AG04450 (cell line): ENCODE results near the gene THUMPD2. TPM values are rescaled to one million over a fixed set of nuclear protein-coding genes. Genes with fewer than 3 reads are reported as not detected.

Source experiments
- CTCF ChIA-PET: fragments of 300-600, 350-600 bp; formaldehyde crosslinking; extraction: SDS; loops from one replicate; lab custom pipeline; 2022; ENCODE audit warnings: antibody characterized with exemption, inconsistent platforms; lab: Charles Lee
- POLR2A ChIA-PET: fragments of 350-600 bp; formaldehyde crosslinking; extraction: SDS; loops from one replicate; lab custom pipeline; 2021; ENCODE audit warnings: antibody characterized with exemption, inconsistent platforms; lab: Yijun Ruan, JAX
- DNase-seq: peaks from one replicate; pipeline ENCODE4 v3.0.0-alpha.2; 2011; ENCODE audit warnings: low read depth, low spot score
- H3K27ac ChIP-seq: one replicate; pipeline ENCODE4 v1.5.1; 2012; ENCODE audit warnings: low read depth, low read length, control low read depth
- H3K27me3 ChIP-seq: one replicate; pipeline ENCODE4 v1.6.0; 2012; ENCODE audit warnings: low read length; ENCODE audit not compliant: control insufficient read depth, insufficient read depth
- H3K4me3 ChIP-seq: 2 replicates; pipeline ENCODE4 v1.5.1; 2011; ENCODE audit warnings: mild to moderate bottlenecking, low read depth, low read length, control low read depth
- H3K9me3 ChIP-seq: 2 replicates; pipeline ENCODE4 v1.5.1; 2012; ENCODE audit warnings: low read length; ENCODE audit not compliant: control insufficient read depth, insufficient read depth
- polyA plus RNA-seq: library from polyadenylated mRNA; depleted of rRNA; stranded (reverse); fragments of >200 nt; gene quantifications from 2 replicates; pipeline ENCODE4 v1.2.3, GENCODE V29; 2011
- TF ChIP-seq, protein P1 (sequence below): IDR thresholded peaks from 2 replicates; pipeline ENCODE4 v1.5.1; 2011; ENCODE audit warnings: low read depth, low read length, control low read depth, inconsistent platforms

The THUMPD2 gene
- polyA plus RNA-seq, 1 experiment = 11.7 TPM

- POLR2A ChIA-PET = interaction anchor here (0.8 kb wide), 1 partner anchor 91 kb away, joined by 3 read pairs; no protein-coding TSS in a partner anchor
- DNase-seq = no peak
- H3K27me3 ChIP-seq = no peaks in the 10 kb centered on the region
- CTCF ChIA-PET = interaction anchor here (0.9 kb wide), 1 partner anchor 58 kb away, joined by 4 read pairs; no protein-coding TSS in a partner anchor
- H3K27ac ChIP-seq = no peak overlapping the region
- H3K9me3 ChIP-seq = peaks cover 3% of the 10 kb centered on the region; the same call in 1 of the 2 replicates
- no peak overlapping the region for H3K4me3 ChIP-seq
- TF ChIP-seq, protein P1, sequence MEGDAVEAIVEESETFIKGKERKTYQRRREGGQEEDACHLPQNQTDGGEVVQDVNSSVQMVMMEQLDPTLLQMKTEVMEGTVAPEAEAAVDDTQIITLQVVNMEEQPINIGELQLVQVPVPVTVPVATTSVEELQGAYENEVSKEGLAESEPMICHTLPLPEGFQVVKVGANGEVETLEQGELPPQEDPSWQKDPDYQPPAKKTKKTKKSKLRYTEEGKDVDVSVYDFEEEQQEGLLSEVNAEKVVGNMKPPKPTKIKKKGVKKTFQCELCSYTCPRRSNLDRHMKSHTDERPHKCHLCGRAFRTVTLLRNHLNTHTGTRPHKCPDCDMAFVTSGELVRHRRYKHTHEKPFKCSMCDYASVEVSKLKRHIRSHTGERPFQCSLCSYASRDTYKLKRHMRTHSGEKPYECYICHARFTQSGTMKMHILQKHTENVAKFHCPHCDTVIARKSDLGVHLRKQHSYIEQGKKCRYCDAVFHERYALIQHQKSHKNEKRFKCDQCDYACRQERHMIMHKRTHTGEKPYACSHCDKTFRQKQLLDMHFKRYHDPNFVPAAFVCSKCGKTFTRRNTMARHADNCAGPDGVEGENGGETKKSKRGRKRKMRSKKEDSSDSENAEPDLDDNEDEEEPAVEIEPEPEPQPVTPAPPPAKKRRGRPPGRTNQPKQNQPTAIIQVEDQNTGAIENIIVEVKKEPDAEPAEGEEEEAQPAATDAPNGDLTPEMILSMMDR = no peak
Measured at GRCh38 chr2:39779927-39780326, 869 bp upstream of the THUMPD2 start.

GRCh38 chr2:39779341-39779851 is 338 bp upstream of the THUMPD2 start:
- TF ChIP-seq, protein P1 = no peak
- no peak overlapping the region for H3K27ac ChIP-seq
- H3K27me3 ChIP-seq = no peaks in the 10 kb centered on the region
- CTCF ChIA-PET = interaction anchor here (0.9 kb wide), 1 partner anchor 58 kb away, joined by 4 read pairs; no protein-coding TSS in a partner anchor
- H3K9me3 ChIP-seq = peaks cover 3% of the 10 kb centered on the region; the same call in 1 of the 2 replicates
- POLR2A ChIA-PET = interaction anchor here (0.8 kb wide), 1 partner anchor 92 kb away, joined by 3 read pairs; no protein-coding TSS in a partner anchor
- DNase-seq = no peak
- peak overlapping the region; percentile 80 for H3K4me3 ChIP-seq

DNA sequence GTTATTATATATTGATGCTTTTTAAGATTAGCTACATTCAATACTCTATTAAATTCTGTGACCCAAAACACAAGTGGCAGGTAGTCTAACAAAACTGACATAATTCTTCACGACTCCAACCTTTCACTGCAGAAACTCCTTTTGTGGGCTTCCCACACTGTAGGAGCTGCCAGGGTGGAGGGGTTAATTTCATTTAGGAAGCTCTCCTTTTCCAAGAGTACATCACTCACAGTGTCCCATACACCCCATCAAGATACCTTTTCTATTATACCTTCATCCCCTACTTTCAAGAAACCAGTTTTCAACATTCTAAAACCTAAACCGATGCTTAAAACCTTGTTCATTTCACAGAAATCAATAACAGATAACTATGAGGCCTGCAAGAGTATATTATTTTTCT is 825 bp downstream of the THUMPD2 start:
- Histone ChIP-seq H3K4me3 (peak overlapping the region; percentile 80), H3K9me3 (peaks cover 3% of the 10 kb centered on the region; the same call in 1 of the 2 replicates), H3K27me3 (no peaks in the 10 kb centered on the region), H3K27ac (no peak overlapping the region)
- ChIA-PET CTCF (interaction anchor here (0.5 to 0.8 kb wide), 3 partner anchors 17 to 483 kb away, joined by 3 read pairs; no protein-coding TSS in a partner anchor), POLR2A (no interaction called here)
- no peak for DNase-seq
- TF ChIP-seq, protein P1 = no peak

- Histone ChIP-seq H3K9me3 (peaks cover 3% of the 10 kb centered on the region; the same call in 1 of the 2 replicates), H3K27me3 (no peaks in the 10 kb centered on the region), H3K27ac (no peak overlapping the region), H3K4me3 (no peak overlapping the region)
- DNase-seq = no peak
- TF ChIP-seq, protein P1 = no peak
- ChIA-PET CTCF (interaction anchor here (0.5 kb wide), 2 partner anchors 135 to 918 kb away, joined by 3 to 9 read pairs; no protein-coding TSS in a partner anchor), POLR2A (no interaction called here)
Measured at GRCh38 chr2:39772812-39773152, 6.3 kb downstream of the THUMPD2 start.

DNA sequence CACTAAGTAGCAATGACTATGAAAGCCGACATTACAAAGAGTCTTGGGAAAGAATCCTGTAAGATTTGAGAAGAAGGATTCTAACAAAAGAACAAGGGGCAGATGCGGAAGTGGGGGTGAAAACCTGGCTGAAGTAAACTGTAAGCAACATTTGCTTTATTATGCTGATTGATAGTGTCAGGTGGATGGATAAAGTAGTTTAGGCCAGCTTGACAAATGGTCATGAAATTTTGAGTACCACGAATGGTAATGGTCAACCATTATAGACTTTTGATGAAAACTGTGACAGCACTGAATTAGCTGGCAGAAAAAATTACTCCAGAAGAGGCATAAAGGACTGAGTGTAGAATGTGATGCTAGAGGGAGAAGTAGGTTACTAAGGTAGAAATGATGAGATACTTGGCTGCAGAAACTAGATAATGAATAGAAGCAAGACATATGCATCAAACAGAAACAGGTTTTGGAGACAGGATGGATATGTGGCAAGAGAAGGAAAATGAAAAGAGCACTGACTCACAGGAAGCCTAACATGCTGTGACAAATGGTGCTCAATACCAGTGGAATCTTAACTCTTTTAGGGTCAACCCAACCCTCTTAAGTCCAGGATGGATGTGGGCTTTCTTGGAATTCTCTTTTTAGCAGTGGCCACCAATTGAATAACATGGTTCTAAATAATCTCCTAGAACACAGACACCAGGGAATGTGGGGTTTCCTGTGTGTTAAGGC is 6.8 kb downstream of the THUMPD2 start:
- ChIA-PET POLR2A (no interaction called here), CTCF (interaction anchor here (0.5 kb wide), 1 partner anchor 919 kb away, joined by 9 read pairs; no protein-coding TSS in a partner anchor)
- H3K9me3 ChIP-seq = peaks cover 3% of the 10 kb centered on the region; the same call in 1 of the 2 replicates
- H3K27ac ChIP-seq = no peak overlapping the region
- TF ChIP-seq, protein P1 = no peak
- no peak overlapping the region for H3K4me3 ChIP-seq
- H3K27me3 ChIP-seq = no peaks in the 10 kb centered on the region
- no peak for DNase-seq
